IMR-90 (cell line): ENCODE measurements around the gene DLG4. TPM values are rescaled to one million over a fixed set of nuclear protein-coding genes. Genes with fewer than 3 reads are reported as not detected.

Experiments
- ATAC-seq: fragments of 200-7000 bp; cut with Tn5 transposase; 2 replicates; pipeline ENCODE4 v1.9.1; 2020; ENCODE audit warnings: low read depth, mild to moderate bottlenecking, moderate library complexity
- BruUV-seq: library from RNA; stranded (reverse); fragments of 400-500 nt; replicated peaks from 2 replicates; lab custom pipeline; 2021; lab: Mats Ljungman, UMichigan
- CTCF ChIA-PET: fragments of 300-600 bp; formaldehyde crosslinking; extraction: SDS; loops from one replicate; lab custom pipeline; 2021; ENCODE audit warnings: antibody characterized with exemption; lab: Yijun Ruan, JAX
- POLR2A ChIA-PET: fragments of 300-600 bp; sonication (Branson Sonifier 250); formaldehyde crosslinking; loops from one replicate; lab custom pipeline; 2022; ENCODE audit warnings: antibody characterized with exemption; ENCODE audit not compliant: unreplicated experiment; lab: Charles Lee
- DNase-seq: peaks from one replicate; pipeline ENCODE4 v3.0.0; 2013
- H2AFZ ChIP-seq: replicated peaks from 2 replicates; pipeline ENCODE3; 2013; ENCODE audit warnings: low read length, mild to moderate bottlenecking; ENCODE audit not compliant: poor library complexity
- H2AK5ac ChIP-seq: 2 replicates; pipeline ENCODE4 v1.6.1; 2013; ENCODE audit warnings: low read depth, low read length, inconsistent platforms
- H2AK9ac ChIP-seq: replicated peaks from 2 replicates; pipeline ENCODE3; 2013; ENCODE audit warnings: mild to moderate bottlenecking, low read depth, low read length, moderate library complexity; ENCODE audit not compliant: poor library complexity
- H2BK120ac ChIP-seq: 2 replicates; pipeline ENCODE4 v1.6.1; 2013; ENCODE audit warnings: low read depth, low read length, inconsistent platforms
- H2BK15ac ChIP-seq: 3 replicates; pipeline ENCODE4 v1.6.1; 2013; ENCODE audit warnings: low read depth, low read length, inconsistent platforms
- H2BK20ac ChIP-seq: 2 replicates; pipeline ENCODE4 v1.6.1; 2013; ENCODE audit warnings: low read depth, mild to moderate bottlenecking, inconsistent platforms, low read length, moderate library complexity
- H2BK5ac ChIP-seq: 2 replicates; pipeline ENCODE4 v1.6.1; 2013; ENCODE audit warnings: mild to moderate bottlenecking, low read depth, low read length, inconsistent platforms; ENCODE audit not compliant: poor library complexity, severe bottlenecking
- H3K14ac ChIP-seq: replicated peaks from 2 replicates; pipeline ENCODE4 v1.6.1; 2013; ENCODE audit warnings: low read depth, low read length, inconsistent platforms
- H3K18ac ChIP-seq: 2 replicates; pipeline ENCODE4 v1.6.1; 2013; ENCODE audit warnings: low read depth, low read length, control low read depth
- H3K23ac ChIP-seq: 2 replicates; pipeline ENCODE4 v1.6.1; 2013; ENCODE audit warnings: low read depth, low read length, inconsistent platforms
- H3K27ac ChIP-seq: 2 replicates; pipeline ENCODE4 v1.5.1; 2013; ENCODE audit warnings: mild to moderate bottlenecking, control low read depth, low read length; ENCODE audit not compliant: insufficient read depth
- H3K27me3 ChIP-seq: 2 replicates; pipeline ENCODE4 v1.6.1; 2013; ENCODE audit warnings: low read length; ENCODE audit not compliant: control insufficient read depth, insufficient read depth
- H3K36me3 ChIP-seq: 2 replicates; pipeline ENCODE4 v1.6.1; 2013; ENCODE audit warnings: low read length, mixed read lengths; ENCODE audit not compliant: control insufficient read depth, insufficient read depth
- H3K4ac ChIP-seq: 2 replicates; pipeline ENCODE4 v1.6.1; 2013; ENCODE audit warnings: low read depth, low read length, inconsistent platforms
- H3K4me1 ChIP-seq: 2 replicates; pipeline ENCODE4 v1.6.1; 2013; ENCODE audit warnings: low read length, mixed read lengths; ENCODE audit not compliant: control insufficient read depth, insufficient read depth
- H3K4me2 ChIP-seq: 2 replicates; pipeline ENCODE4 v1.6.1; 2013; ENCODE audit warnings: low read depth, mild to moderate bottlenecking, control low read depth, low read length, moderate library complexity
- H3K4me3 ChIP-seq: 2 replicates; pipeline ENCODE4 v1.5.1; 2013; ENCODE audit warnings: low read depth, mild to moderate bottlenecking, control low read depth, low read length, moderate library complexity; ENCODE audit not compliant: insufficient read depth
- H3K56ac ChIP-seq: 2 replicates; pipeline ENCODE4 v1.6.1; 2013; ENCODE audit warnings: low read length, inconsistent platforms; ENCODE audit not compliant: insufficient read depth; ENCODE audit errors: extremely low read depth
- H3K79me1 ChIP-seq, 2 experiments: 2 replicates each; pipeline ENCODE4 v1.6.1; 2013; ENCODE audit warnings: low read length in 2 of 2, inconsistent platforms in 1 of 2, low read depth in 1 of 2
- H3K9ac ChIP-seq: 2 replicates; pipeline ENCODE4 v1.6.1; 2013; ENCODE audit warnings: low read depth, low read length, control low read depth
- H3K9me1 ChIP-seq: 2 replicates; pipeline ENCODE4 v1.6.1; 2013; ENCODE audit warnings: low read length, inconsistent platforms; ENCODE audit not compliant: insufficient read depth
- H3K9me3 ChIP-seq: 2 replicates; pipeline ENCODE4 v1.6.1; 2013; ENCODE audit warnings: low read length; ENCODE audit not compliant: control insufficient read depth, insufficient read depth
- H4K20me1 ChIP-seq: 2 replicates; pipeline ENCODE4 v1.6.1; 2013; ENCODE audit warnings: low read length, inconsistent platforms; ENCODE audit not compliant: insufficient read depth
- H4K5ac ChIP-seq: 2 replicates; pipeline ENCODE4 v1.6.1; 2013; ENCODE audit warnings: mild to moderate bottlenecking, low read depth, low read length, control low read depth
- H4K8ac ChIP-seq, 2 experiments: 2 replicates each; pipeline ENCODE4 v1.6.1; 2013; ENCODE audit warnings: low read depth in 2 of 2, low read length in 2 of 2, control low read depth in 1 of 2, inconsistent platforms in 1 of 2
- H4K91ac ChIP-seq: 2 replicates; pipeline ENCODE4 v1.6.1; 2013; ENCODE audit warnings: low read depth, low read length, inconsistent platforms; ENCODE audit not compliant: insufficient read depth
- BHLHE40 ChIP-seq: fragments of 150-350 bp; IDR thresholded peaks from 2 replicates; pipeline ENCODE4 v1.6.1; 2016; ENCODE audit warnings: mild to moderate bottlenecking, low read depth, low read length
- CEBPB ChIP-seq: IDR thresholded peaks from 2 replicates; pipeline ENCODE4 v1.6.1; 2012; ENCODE audit warnings: low read depth, low read length, improper control_type of control experiment
- CHD1 ChIP-seq: IDR thresholded peaks from 2 replicates; pipeline ENCODE4 v1.6.1; 2012; ENCODE audit warnings: low read depth, low read length, improper control_type of control experiment
- FOS ChIP-seq: fragments of 150-350 bp; IDR thresholded peaks from 2 replicates; pipeline ENCODE4 v1.6.1; 2016; ENCODE audit warnings: low read depth, low read length
- MAFK ChIP-seq: IDR thresholded peaks from 2 replicates; pipeline ENCODE4 v1.6.1; 2012; ENCODE audit warnings: low read depth, low read length, improper control_type of control experiment
- MAZ ChIP-seq: IDR thresholded peaks from 2 replicates; pipeline ENCODE4 v1.6.1; 2012; ENCODE audit warnings: low read depth, mild to moderate bottlenecking, low read length, improper control_type of control experiment, moderate library complexity, borderline replicate concordance
- MXI1 ChIP-seq: IDR thresholded peaks from 2 replicates; pipeline ENCODE4 v1.6.1; 2012; ENCODE audit warnings: low read depth, mild to moderate bottlenecking, low read length, moderate library complexity, borderline replicate concordance
- NFE2L2 ChIP-seq: fragments of 150-350 bp; IDR thresholded peaks from 2 replicates; pipeline ENCODE4 v1.6.1; 2016; ENCODE audit warnings: low read depth, mild to moderate bottlenecking, low read length
- POLR2A ChIP-seq: IDR thresholded peaks from 2 replicates; pipeline ENCODE4 v1.6.1; 2012; ENCODE audit warnings: mild to moderate bottlenecking, low read depth, low read length
- RAD21 ChIP-seq: IDR thresholded peaks from 2 replicates; pipeline ENCODE4 v1.6.1; 2012; ENCODE audit warnings: low read length, improper control_type of control experiment
- RCOR1 ChIP-seq: IDR thresholded peaks from 2 replicates; pipeline ENCODE4 v1.6.1; 2012; ENCODE audit warnings: mild to moderate bottlenecking, low read length, improper control_type of control experiment; ENCODE audit not compliant: insufficient replicate concordance
- RFX5 ChIP-seq: IDR thresholded peaks from 2 replicates; pipeline ENCODE4 v1.8.0; 2012; ENCODE audit warnings: low read depth, mild to moderate bottlenecking, low read length, moderate library complexity
- SMC3 ChIP-seq: fragments of 150-350 bp; IDR thresholded peaks from 2 replicates; pipeline ENCODE4 v1.6.1; 2016; ENCODE audit warnings: low read depth, mild to moderate bottlenecking, antibody characterized with exemption, low read length, moderate library complexity
- whole genome bisulfite sequencing, 2 experiments: methylation state at CpG; one replicate each; pipeline versions ENCODE4 v1.1.5 to v1.1.7; 2013; ENCODE audit warnings: missing lambda C conversion rate in 2 of 2; ENCODE audit not compliant: insufficient read length in 1 of 2; ENCODE audit errors: extremely low coverage in 2 of 2; 5-methylcytosine and 5-hydroxymethylcytosine counted together
- dilution Hi-C: fragments of 300-500 bp; cut with HindIII; formaldehyde crosslinking; loops from one replicate; pipeline ENCODE4 v1.14.3; 2018; ENCODE audit warnings: low sequenced_read_pairs; ENCODE audit not compliant: unreplicated experiment
- in situ Hi-C: fragments of 300-500 bp; cut with MboI; formaldehyde crosslinking; loops from 3 replicates; pipeline ENCODE4 v1.14.3; 2019; ENCODE audit warnings: low sequenced_read_pairs, inconsistent platforms, mixed read lengths
- intact Hi-C: fragments of 100-400 bp; cut with micrococcal nuclease; formaldehyde crosslinking; loops from 2 replicates; pipeline ENCODE4 v1.10.0; 2022
- polyA plus RNA-seq, 3 experiments: library from polyadenylated mRNA; depleted of rRNA; stranded (reverse); fragments of >200 nt; gene quantifications; 2 replicates each; pipeline ENCODE4 v1.2.3, GENCODE V29; 2012; ENCODE audit warnings: low replicate concordance in 1 of 3
- total RNA-seq: library from RNA; depleted of rRNA; stranded (reverse); fragments of >200 nt; gene quantifications from 2 replicates; pipeline ENCODE4 v1.2.3, GENCODE V29; 2012
- TF ChIP-seq, protein P1 (sequence below): conservative IDR thresholded peaks from 2 replicates; pipeline ENCODE4 v1.5.1; 2012; ENCODE audit warnings: mild to moderate bottlenecking, low read depth, low read length, improper control_type of control experiment
- TF ChIP-seq, protein P2 (sequence below): fragments of 150-350 bp; IDR thresholded peaks from 2 replicates; pipeline ENCODE4 v1.6.1; 2016; ENCODE audit warnings: low read depth, mild to moderate bottlenecking, low read length, moderate library complexity, borderline replicate concordance

DLG4 gene
- total and polyA plus RNA-seq, 2 of the 4 experiments (the other 2 are of a cell fraction), result 8.2 to 30.5 TPM

GRCh38 chr17:7220593-7221277, 1.1 kb upstream of the DLG4 start:
- BruUV-seq, result no TSS peak
- ChIA-PET CTCF (interaction anchor here (0.6 to 1.0 kb wide), 4 partner anchors 11 to 130 kb away, joined by 3 to 5 read pairs (median 4); partner anchors contain the start of gene PHF23), POLR2A (interaction anchor here (1.4 to 1.5 kb wide), 2 partner anchors 14 to 22 kb away, joined by 3 to 4 read pairs; partner anchors contain the start of genes DVL2 and GABARAP)
- H3K27ac ChIP-seq, result peak overlapping the region; percentile 73
- peak overlapping the region; percentile 72 for H3K9ac ChIP-seq
- peak overlapping the region; percentile 22; the same call in 1 of the 2 replicates for H2BK120ac ChIP-seq
- H3K4me1 ChIP-seq, result peaks cover 19% of the 10 kb centered on the region
- dilution Hi-C loops (no loop called here), in situ Hi-C loops (no loop called here), intact Hi-C loops (loop anchor here (2.0 kb wide), 1 partner anchor 14 kb away; the partner anchor contains the start of gene DVL2)
- 47% methylated on average over 4 of the region's 11 CpGs; no CpG with 5 or more reads in 1 of the 2 experiments for WGBS, 2 experiments
- no peak overlapping the region for H2BK20ac ChIP-seq
- H3K79me1 ChIP-seq, result peaks cover 12 to 75% of the 10 kb centered on the region in 2 experiments
- H2AK9ac ChIP-seq, result peak overlapping the region; percentile 93
- H4K20me1 ChIP-seq, result peaks cover 42% of the 10 kb centered on the region
- peak overlapping the region; percentile 88 for H3K4ac ChIP-seq
- H2AFZ ChIP-seq, result peak overlapping the region; percentile 95
- DNase-seq (peak; percentile 63), ATAC-seq (peak; percentile 6)
- peak overlapping the region in 1 of 2 experiments; percentile 53; a peak in 3 of 4 replicates for H4K8ac ChIP-seq
- H3K18ac ChIP-seq, result no peak overlapping the region
- no peak overlapping the region for H2BK15ac ChIP-seq
- peaks cover 45% of the 10 kb centered on the region for H3K36me3 ChIP-seq
- H4K5ac ChIP-seq, result no peak overlapping the region
- peak overlapping the region; percentile 86 for H3K23ac ChIP-seq
- peak overlapping the region; percentile 87 for H2AK5ac ChIP-seq
- H3K9me3 ChIP-seq, result no peaks in the 10 kb centered on the region
- H3K14ac ChIP-seq, result peak overlapping the region; percentile 74
- no peaks in the 10 kb centered on the region for H3K27me3 ChIP-seq
- peak overlapping the region; percentile 43 for H4K91ac ChIP-seq
- peak overlapping the region; percentile 66 for H3K4me3 ChIP-seq
- H3K4me2 ChIP-seq, result peak overlapping the region; percentile 81
- H3K9me1 ChIP-seq, result peaks cover 17% of the 10 kb centered on the region; the same call in 1 of the 2 replicates
- H2BK5ac ChIP-seq, result peak overlapping the region; percentile 83
- H3K56ac ChIP-seq, result peak overlapping the region; percentile 83
- TF ChIP-seq MAZ (peak; percentile 50; the same call in 1 of the 2 replicates), NFE2L2 (no peak), SMC3 (peak; percentile 42), CHD1 (no peak), FOS (no peak), MXI1 (no peak), RCOR1 (no peak), MAFK (peak; percentile 58), BHLHE40 (no peak), CEBPB (no peak), RAD21 (peak; percentile 61), RFX5 (no peak), POLR2A (peak; percentile 15)
- TF ChIP-seq, protein P1, sequence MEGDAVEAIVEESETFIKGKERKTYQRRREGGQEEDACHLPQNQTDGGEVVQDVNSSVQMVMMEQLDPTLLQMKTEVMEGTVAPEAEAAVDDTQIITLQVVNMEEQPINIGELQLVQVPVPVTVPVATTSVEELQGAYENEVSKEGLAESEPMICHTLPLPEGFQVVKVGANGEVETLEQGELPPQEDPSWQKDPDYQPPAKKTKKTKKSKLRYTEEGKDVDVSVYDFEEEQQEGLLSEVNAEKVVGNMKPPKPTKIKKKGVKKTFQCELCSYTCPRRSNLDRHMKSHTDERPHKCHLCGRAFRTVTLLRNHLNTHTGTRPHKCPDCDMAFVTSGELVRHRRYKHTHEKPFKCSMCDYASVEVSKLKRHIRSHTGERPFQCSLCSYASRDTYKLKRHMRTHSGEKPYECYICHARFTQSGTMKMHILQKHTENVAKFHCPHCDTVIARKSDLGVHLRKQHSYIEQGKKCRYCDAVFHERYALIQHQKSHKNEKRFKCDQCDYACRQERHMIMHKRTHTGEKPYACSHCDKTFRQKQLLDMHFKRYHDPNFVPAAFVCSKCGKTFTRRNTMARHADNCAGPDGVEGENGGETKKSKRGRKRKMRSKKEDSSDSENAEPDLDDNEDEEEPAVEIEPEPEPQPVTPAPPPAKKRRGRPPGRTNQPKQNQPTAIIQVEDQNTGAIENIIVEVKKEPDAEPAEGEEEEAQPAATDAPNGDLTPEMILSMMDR, result peak; percentile 55
- TF ChIP-seq, protein P2, sequence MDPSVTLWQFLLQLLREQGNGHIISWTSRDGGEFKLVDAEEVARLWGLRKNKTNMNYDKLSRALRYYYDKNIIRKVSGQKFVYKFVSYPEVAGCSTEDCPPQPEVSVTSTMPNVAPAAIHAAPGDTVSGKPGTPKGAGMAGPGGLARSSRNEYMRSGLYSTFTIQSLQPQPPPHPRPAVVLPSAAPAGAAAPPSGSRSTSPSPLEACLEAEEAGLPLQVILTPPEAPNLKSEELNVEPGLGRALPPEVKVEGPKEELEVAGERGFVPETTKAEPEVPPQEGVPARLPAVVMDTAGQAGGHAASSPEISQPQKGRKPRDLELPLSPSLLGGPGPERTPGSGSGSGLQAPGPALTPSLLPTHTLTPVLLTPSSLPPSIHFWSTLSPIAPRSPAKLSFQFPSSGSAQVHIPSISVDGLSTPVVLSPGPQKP, result no peak
